Panc1 (cell line): ENCODE results near the gene UMOD. TPM values are rescaled to one million over a fixed set of nuclear protein-coding genes. Genes with fewer than 3 reads are reported as not detected.

Experiments used
- ATAC-seq: fragments of 200-7000 bp; cut with Tn5 transposase; 2 replicates; pipeline ENCODE4 v1.9.1; 2020; ENCODE audit warnings: mild to moderate bottlenecking, moderate library complexity
- BruUV-seq: library from RNA; stranded (reverse); fragments of 400-500 nt; replicated peaks from 2 replicates; lab custom pipeline; 2021; lab: Mats Ljungman, UMichigan
- CTCF ChIA-PET: fragments of 300-600 bp; sonication (Branson Sonifier 250); formaldehyde crosslinking; loops from one replicate; lab custom pipeline; 2022; ENCODE audit warnings: antibody characterized with exemption; lab: Charles Lee
- POLR2A ChIA-PET: fragments of 300-600 bp; sonication (Branson Sonifier 250); formaldehyde crosslinking; loops from one replicate; lab custom pipeline; 2022; ENCODE audit warnings: antibody characterized with exemption; lab: Charles Lee
- DNase-seq: peaks from one replicate; pipeline ENCODE4 v3.0.0-alpha.2; 2010; ENCODE audit warnings: low read depth, low spot score
- H3K27ac ChIP-seq: 2 replicates; pipeline ENCODE4 v1.5.1; 2011; ENCODE audit warnings: mild to moderate bottlenecking, low read length, inconsistent platforms
- H3K27me3 ChIP-seq: fragments of 200-500 bp; sonication (Bioruptor generic); 2 replicates; pipeline ENCODE4 v1.6.0; 2014; ENCODE audit warnings: low read length, inconsistent platforms; ENCODE audit not compliant: control insufficient read depth, insufficient read depth
- H3K36me3 ChIP-seq: fragments of 200-500 bp; sonication (Bioruptor generic); 2 replicates; pipeline ENCODE4 v1.5.1; 2014; ENCODE audit warnings: inconsistent platforms, mild to moderate bottlenecking, low read length, moderate library complexity; ENCODE audit not compliant: control insufficient read depth, insufficient read depth
- H3K4me1 ChIP-seq: 2 replicates; pipeline ENCODE4 v1.5.1; 2011; ENCODE audit warnings: inconsistent platforms, mild to moderate bottlenecking, low read length, moderate library complexity; ENCODE audit not compliant: control insufficient read depth, insufficient read depth
- H3K4me3 ChIP-seq, 2 experiments: 2 replicates each; pipeline ENCODE4 v1.5.1; 2011 to 2012; ENCODE audit warnings: low read depth in 2 of 2, low read length in 2 of 2, mild to moderate bottlenecking in 2 of 2, inconsistent platforms in 1 of 2, moderate library complexity in 1 of 2
- H3K9me3 ChIP-seq: fragments of 200-500 bp; sonication (Bioruptor generic); 2 replicates; pipeline ENCODE4 v1.5.1; 2014; ENCODE audit warnings: low read depth, mild to moderate bottlenecking, inconsistent platforms, low read length, moderate library complexity; ENCODE audit not compliant: control insufficient read depth, insufficient read depth
- CTCF ChIP-seq: fragments of 450-650 bp; IDR thresholded peaks from 2 replicates; pipeline ENCODE4 v1.5.1; 2017; ENCODE audit warnings: mild to moderate bottlenecking
- POLR2AphosphoS5 ChIP-seq: IDR thresholded peaks from 2 replicates; pipeline ENCODE4 v1.6.1; 2012; ENCODE audit warnings: mild to moderate bottlenecking, low read depth, low read length, moderate library complexity
- REST ChIP-seq, 2 experiments: IDR thresholded peaks; 2 replicates each; pipeline ENCODE4 v1.6.1; 2011 to 2012; ENCODE audit warnings: low read depth in 2 of 2, control low read depth in 1 of 2, low read length in 1 of 2, mild to moderate bottlenecking in 1 of 2, moderate library complexity in 1 of 2; ENCODE audit not compliant: insufficient read depth in 1 of 2
- SIN3A ChIP-seq: IDR thresholded peaks from 2 replicates; pipeline ENCODE4 v1.6.1; 2012; ENCODE audit warnings: low read depth, mild to moderate bottlenecking, low read length, moderate library complexity, borderline replicate concordance; ENCODE audit not compliant: insufficient read depth
- TCF7L2 ChIP-seq: IDR thresholded peaks from 2 replicates; pipeline ENCODE4 v1.6.1; 2011; ENCODE audit warnings: mild to moderate bottlenecking, low read depth, low read length, inconsistent platforms
- in situ Hi-C: cut with HindIII; loops from 2 replicates; pipeline ENCODE4 v1.10.0; 2016; ENCODE audit warnings: low sequenced_read_pairs, low pct_unique_long_range_greater_than_20kb
- intact Hi-C: fragments of 100-400 bp; cut with micrococcal nuclease; formaldehyde crosslinking; loops from one replicate; pipeline ENCODE4 v1.10.0; 2022; ENCODE audit not compliant: unreplicated experiment
- total RNA-seq: library from RNA; stranded (reverse); gene quantifications from one replicate; pipeline ENCODE4 v1.2.1, GENCODE V29; 2021; ENCODE audit not compliant: unreplicated experiment

Gene UMOD
- total RNA-seq, 1 experiment from 2014 or later = not detected

GRCh38 chr16:20310421-20311395 lies 41.8 kb downstream of the UMOD start:
- in situ Hi-C loops = no loop called here
- CTCF ChIA-PET = interaction anchor here (0.5 to 0.7 kb wide), 2 partner anchors 39 to 403 kb away, joined by 4 to 8 read pairs; no protein-coding TSS in a partner anchor

More at GRCh38 chr16:20310421-20311395, 41.8 kb downstream of the UMOD start:
- H3K36me3 ChIP-seq = no peaks in the 10 kb centered on the region
- intact Hi-C loops = no loop called here
- TF ChIP-seq TCF7L2 = no peak
- TF ChIP-seq POLR2AphosphoS5 = no peak
- TF ChIP-seq REST (IDR thresholded peaks at IDR 0.05; ENCODE audit: insufficient read depth in 1 of 2, low read depth in 2 of 2, low read length in 1 of 2) = no peak
- TF ChIP-seq CTCF = no peak
- TF ChIP-seq SIN3A = no peak
- POLR2A ChIA-PET = no interaction called here
- ATAC-seq (no peak), DNase-seq (no peak)
- no peaks in the 10 kb centered on the region for H3K4me1 ChIP-seq
- H3K27ac ChIP-seq = no peak overlapping the region
- H3K9me3 ChIP-seq = no peaks in the 10 kb centered on the region
- BruUV-seq = no TSS peak
- no peak overlapping the region for H3K4me3 ChIP-seq
- H3K27me3 ChIP-seq = no peaks in the 10 kb centered on the region; the same call in 1 of the 2 replicates
